GM23248 (cell line): ENCODE measurements around the gene STUM. TPM values are rescaled to one million over a fixed set of nuclear protein-coding genes. Genes with fewer than 3 reads are reported as not detected.

Experiments used
- DNase-seq: peaks from one replicate; pipeline ENCODE4 v3.0.0-alpha.2; 2015
- H2AFZ ChIP-seq: fragments of 200-600 bp; sonication (generic); 2 replicates; pipeline ENCODE4 v1.6.1; 2016; ENCODE audit warnings: antibody characterized with exemption
- H3F3A ChIP-seq: fragments of 200-600 bp; sonication (generic); 2 replicates; pipeline ENCODE4 v1.6.1; 2016; ENCODE audit warnings: mild to moderate bottlenecking, antibody characterized with exemption, mixed run types; ENCODE audit not compliant: insufficient read depth
- H3K27ac ChIP-seq: fragments of 200-600 bp; sonication (generic); 2 replicates; pipeline ENCODE4 v1.5.1; 2016; ENCODE audit warnings: mild to moderate bottlenecking
- H3K27me3 ChIP-seq: fragments of 200-600 bp; sonication (generic); replicated peaks from 2 replicates; pipeline ENCODE4 v1.6.1; 2016; ENCODE audit warnings: mild to moderate bottlenecking; ENCODE audit not compliant: insufficient read depth
- H3K36me3 ChIP-seq: fragments of 200-600 bp; sonication (generic); 2 replicates; pipeline ENCODE4 v1.6.1; 2016; ENCODE audit warnings: low read depth, mild to moderate bottlenecking
- H3K4me1 ChIP-seq: fragments of 200-600 bp; sonication (generic); 2 replicates; pipeline ENCODE4 v1.6.1; 2016; ENCODE audit warnings: mild to moderate bottlenecking; ENCODE audit not compliant: insufficient read depth
- H3K4me2 ChIP-seq: fragments of 200-600 bp; sonication (generic); one replicate; pipeline ENCODE4 v1.6.1; 2016; ENCODE audit warnings: mild to moderate bottlenecking; ENCODE audit not compliant: unreplicated experiment
- H3K4me3 ChIP-seq: fragments of 200-600 bp; sonication (generic); 2 replicates; pipeline ENCODE4 v1.5.1; 2016; ENCODE audit warnings: mild to moderate bottlenecking
- H3K79me2 ChIP-seq: fragments of 200-600 bp; sonication (generic); 2 replicates; pipeline ENCODE4 v1.6.1; 2016; ENCODE audit warnings: mild to moderate bottlenecking; ENCODE audit not compliant: insufficient read depth
- H3K9ac ChIP-seq: fragments of 200-600 bp; sonication (generic); 2 replicates; pipeline ENCODE4 v1.6.1; 2016; ENCODE audit warnings: mild to moderate bottlenecking
- H3K9me2 ChIP-seq: fragments of 200-600 bp; sonication (generic); 2 replicates; pipeline ENCODE4 v1.6.1; 2016; ENCODE audit warnings: mixed run types, mild to moderate bottlenecking, moderate library complexity; ENCODE audit not compliant: insufficient read depth
- H3K9me3 ChIP-seq: fragments of 200-600 bp; sonication (generic); one replicate; pipeline ENCODE4 v1.6.1; 2017; ENCODE audit warnings: low read depth
- H4K20me1 ChIP-seq: fragments of 200-600 bp; sonication (generic); 2 replicates; pipeline ENCODE4 v1.6.0; 2016; ENCODE audit not compliant: insufficient read depth
- EZH2 ChIP-seq: fragments of 200-600 bp; sonication (generic); IDR thresholded peaks from 2 replicates; pipeline ENCODE4 v1.6.1; 2018; ENCODE audit warnings: antibody characterized with exemption, mild to moderate bottlenecking; ENCODE audit not compliant: insufficient read depth, poor library complexity, severe bottlenecking
- EZH2phosphoT487 ChIP-seq: fragments of 200-600 bp; sonication (generic); IDR thresholded peaks from 2 replicates; pipeline ENCODE4 v1.6.1; 2018; ENCODE audit warnings: antibody characterized with exemption, moderate library complexity, mild to moderate bottlenecking, low read depth; ENCODE audit not compliant: insufficient read depth
- WGBS, 2 experiments: methylation state at CpG; one replicate each; pipeline ENCODE4 v1.1.6; 2015 to 2017; ENCODE audit warnings: low lambda C conversion rate in 2 of 2, low coverage in 1 of 2; ENCODE audit errors: missing lambda C conversion rate in 2 of 2; 5-methylcytosine and 5-hydroxymethylcytosine counted together
- in situ Hi-C: fragments of 300-500 bp; cut with MboI; formaldehyde crosslinking; loops from 2 replicates; pipeline ENCODE4 v1.15.0; 2020
- polyA plus RNA-seq: library from polyadenylated mRNA; unstranded; fragments of >200 nt; fragmentation: Nextera tagmentation; extraction: Ambion mirVana; gene quantifications from 2 replicates; pipeline ENCODE4 v1.2.1, GENCODE V29; 2016
- total RNA-seq: library from RNA; depleted of rRNA; stranded (reverse); fragments of >200 nt; shearing (Covaris generic); gene quantifications from 2 replicates; pipeline ENCODE4 v1.2.3, GENCODE V29; 2014

The STUM gene
- total and polyA plus RNA-seq, 2 experiments from 2014 or later = under 0.01 TPM; not detected in 1

DNA sequence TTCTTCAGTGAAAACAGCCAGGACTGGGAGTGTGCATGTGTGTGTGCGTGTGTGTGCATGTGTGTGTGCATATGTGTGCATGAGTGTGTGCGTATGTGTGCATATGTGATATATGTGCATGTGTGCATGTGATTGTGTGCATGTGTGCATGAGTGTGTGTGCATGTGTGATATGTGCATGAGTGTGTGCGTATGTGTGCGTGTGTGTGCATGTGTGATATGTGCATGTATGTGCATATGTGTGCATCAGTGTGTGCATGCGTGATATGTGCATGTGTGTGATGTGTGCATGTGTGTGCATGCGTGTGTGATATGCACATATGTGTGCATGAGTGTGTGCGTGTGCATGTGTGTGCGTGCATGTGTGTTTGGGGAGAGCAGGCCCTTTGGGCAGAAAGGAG, 100.7 kb downstream of the STUM start:
- WGBS, 2 experiments = 87 to 88% methylated on average over 8 of the region's 8 CpGs
- H3K79me2 ChIP-seq = no peaks in the 10 kb centered on the region
- no peak overlapping the region for H3K27ac ChIP-seq
- no peaks in the 10 kb centered on the region for H3K4me1 ChIP-seq
- in situ Hi-C loops = no loop called here
- H3K9ac ChIP-seq = no peak overlapping the region
- H4K20me1 ChIP-seq = no peaks in the 10 kb centered on the region
- no peak overlapping the region for H2AFZ ChIP-seq
- DNase-seq = no peak
- H3K36me3 ChIP-seq = no peaks in the 10 kb centered on the region
- H3K4me3 ChIP-seq = no peak overlapping the region
- TF ChIP-seq EZH2phosphoT487 = no peak
- no peak for TF ChIP-seq EZH2
- H3K4me2 ChIP-seq = no peak overlapping the region
- H3K9me3 ChIP-seq = no peaks in the 10 kb centered on the region
- no peaks in the 10 kb centered on the region for H3K27me3 ChIP-seq
- H3F3A ChIP-seq = no peaks in the 10 kb centered on the region
- H3K9me2 ChIP-seq = no peaks in the 10 kb centered on the region

- Histone ChIP-seq H3K9me2 (no peaks in the 10 kb centered on the region), H3F3A (no peaks in the 10 kb centered on the region), H3K4me3 (no peak overlapping the region), H3K27me3 (no peaks in the 10 kb centered on the region), H3K9ac (no peak overlapping the region), H2AFZ (no peak overlapping the region), H4K20me1 (no peaks in the 10 kb centered on the region), H3K4me2 (no peak overlapping the region), H3K27ac (no peak overlapping the region), H3K79me2 (no peaks in the 10 kb centered on the region), H3K9me3 (no peaks in the 10 kb centered on the region), H3K4me1 (no peaks in the 10 kb centered on the region), H3K36me3 (no peaks in the 10 kb centered on the region)
- WGBS, 2 experiments = 65 to 71% methylated on average over 7 of the region's 7 CpGs
- in situ Hi-C loops = no loop called here
- no peak for TF ChIP-seq EZH2
- TF ChIP-seq EZH2phosphoT487 = no peak
- DNase-seq = peak; percentile 45
Measured at GRCh38 chr1:226649780-226650179, 101.2 kb downstream of the STUM start.

DNA sequence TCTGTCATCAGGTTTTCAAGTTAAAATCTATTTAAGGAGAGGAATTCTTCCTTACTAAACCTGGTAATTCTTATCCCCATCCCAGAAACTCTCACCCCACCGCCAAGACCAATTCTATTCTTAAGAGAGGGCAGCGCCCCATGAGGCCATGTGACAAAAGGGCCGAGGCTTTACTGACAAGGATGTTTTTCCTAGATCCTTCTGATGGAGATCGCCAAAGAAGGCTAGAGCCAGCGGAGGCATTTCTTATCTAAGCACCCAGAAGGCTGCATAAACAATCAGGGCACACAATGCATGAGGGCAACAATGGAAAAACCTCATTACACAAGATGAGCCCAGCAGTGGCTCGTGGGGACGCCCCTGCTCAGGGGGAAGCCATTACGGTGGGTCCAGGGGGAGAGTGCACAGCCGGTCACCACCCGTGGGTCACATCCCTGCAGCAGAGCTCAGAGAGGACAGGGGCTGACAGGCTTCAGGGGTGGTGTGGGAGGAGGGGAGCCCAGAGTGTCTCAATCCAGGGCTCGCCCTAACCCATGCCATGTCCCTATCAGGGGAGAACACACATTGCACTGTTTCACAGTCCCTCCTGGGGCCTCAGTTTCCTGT, 101.8 kb downstream of the STUM start:
- Histone ChIP-seq H4K20me1 (no peaks in the 10 kb centered on the region), H3K4me2 (no peak overlapping the region), H3K4me1 (no peaks in the 10 kb centered on the region), H3F3A (no peaks in the 10 kb centered on the region), H3K9me2 (no peaks in the 10 kb centered on the region), H3K27me3 (no peaks in the 10 kb centered on the region), H3K36me3 (no peaks in the 10 kb centered on the region), H3K79me2 (no peaks in the 10 kb centered on the region), H3K9me3 (no peaks in the 10 kb centered on the region), H2AFZ (no peak overlapping the region), H3K9ac (no peak overlapping the region), H3K27ac (no peak overlapping the region), H3K4me3 (no peak overlapping the region)
- in situ Hi-C loops = no loop called here
- DNase-seq = no peak
- TF ChIP-seq EZH2phosphoT487 (no peak), EZH2 (no peak)
- WGBS, 2 experiments = 74 to 80% methylated on average over 10 to 11 of the region's 11 CpGs

GRCh38 chr1:226651041-226651731, 102.6 kb downstream of the STUM start:
- Histone ChIP-seq H3K79me2 (no peaks in the 10 kb centered on the region), H2AFZ (no peak overlapping the region), H3K27ac (no peak overlapping the region), H3K4me2 (no peak overlapping the region), H3K9me3 (no peaks in the 10 kb centered on the region), H3F3A (no peaks in the 10 kb centered on the region), H3K9me2 (no peaks in the 10 kb centered on the region), H3K4me3 (no peak overlapping the region), H3K9ac (no peak overlapping the region), H3K4me1 (no peaks in the 10 kb centered on the region), H4K20me1 (no peaks in the 10 kb centered on the region), H3K36me3 (no peaks in the 10 kb centered on the region), H3K27me3 (no peaks in the 10 kb centered on the region)
- WGBS, 2 experiments = 90 to 95% methylated on average over 12 of the region's 12 CpGs
- no peak for DNase-seq
- in situ Hi-C loops = no loop called here
- TF ChIP-seq EZH2 = no peak
- TF ChIP-seq EZH2phosphoT487 = no peak

- no peak overlapping the region for H2AFZ ChIP-seq
- H3K9me2 ChIP-seq = no peaks in the 10 kb centered on the region
- in situ Hi-C loops = no loop called here
- no peaks in the 10 kb centered on the region for H3F3A ChIP-seq
- H3K9me3 ChIP-seq = no peaks in the 10 kb centered on the region
- no peaks in the 10 kb centered on the region for H3K27me3 ChIP-seq
- H3K79me2 ChIP-seq = no peaks in the 10 kb centered on the region
- peaks cover 4% of the 10 kb centered on the region for H3K4me1 ChIP-seq
- H3K4me2 ChIP-seq = no peak overlapping the region
- no peak for DNase-seq
- H4K20me1 ChIP-seq = no peaks in the 10 kb centered on the region
- no peak overlapping the region for H3K27ac ChIP-seq
- 72 to 78% methylated on average over 4 of the region's 4 CpGs for WGBS, 2 experiments
- no peak for TF ChIP-seq EZH2phosphoT487
- no peak for TF ChIP-seq EZH2
- H3K36me3 ChIP-seq = no peaks in the 10 kb centered on the region
- no peak overlapping the region for H3K4me3 ChIP-seq
- no peak overlapping the region for H3K9ac ChIP-seq
Measured at GRCh38 chr1:226651732-226652105, 103.2 kb downstream of the STUM start.
